A673 (cell line): ENCODE data around the gene EVA1C.
"Not testable (repeated sequence)": the region's sequence is repeated elsewhere in the genome, so short reads cannot be mapped to it uniquely, and the experiment has no call there.

ENCODE experiments used
- CTCF ChIP-seq: fragments of 300-800, 200-600 bp; sonication (generic); conservative IDR thresholded peaks from 2 replicates; pipeline ENCODE4 v1.5.1; 2017; ENCODE audit warnings: low read depth, mild to moderate bottlenecking, antibody characterized with exemption, low read length, moderate library complexity, mixed read lengths
- EZH2 ChIP-seq: fragments of 200-600 bp; sonication (generic); IDR thresholded peaks from 2 replicates; pipeline ENCODE4 v1.6.1; 2017; ENCODE audit warnings: borderline replicate concordance, low read depth, mild to moderate bottlenecking, mixed read lengths, antibody characterized with exemption, low read length; ENCODE audit not compliant: poor library complexity, severe bottlenecking

- not testable (repeated sequence) for TF ChIP-seq CTCF, EZH2
Observed at GRCh38 chr21:32462564-32462963, 50.1 kb downstream of the EVA1C start.
